MM.1S (cell line): Measurements from ENCODE around the gene ELMOD2.

Experiments used
- EZH2 ChIP-seq: fragments of 300-600 bp; sonication (generic); optimal IDR thresholded peaks from 2 replicates; pipeline ENCODE3; 2017; ENCODE audit warnings: low read depth, mild to moderate bottlenecking, antibody characterized with exemption, low read length, mixed read lengths
- TF ChIP-seq, protein P1 (sequence below): fragments of 300-600 bp; sonication (generic); IDR thresholded peaks from 2 replicates; pipeline ENCODE4 v1.5.1; 2016; ENCODE audit warnings: antibody characterized with exemption, low read length, mixed read lengths

DNA sequence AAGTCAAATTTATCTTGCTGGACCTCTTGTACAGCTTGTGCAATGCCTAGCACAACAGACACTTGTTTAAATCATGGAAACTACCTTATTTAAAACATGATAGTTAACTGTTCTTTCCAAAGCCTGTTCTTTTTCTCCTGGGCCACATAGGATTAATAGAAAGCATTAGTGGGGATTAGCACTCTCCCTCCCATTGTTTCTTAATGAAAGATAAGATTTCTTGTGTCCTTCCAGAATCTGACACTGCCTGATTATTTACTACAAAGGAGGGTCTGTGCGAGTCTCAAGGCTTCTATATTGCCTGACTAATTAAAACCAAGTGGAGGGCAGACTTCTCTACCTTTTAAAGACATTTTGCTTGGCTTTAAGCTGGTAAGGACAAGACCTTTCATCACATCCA is 8.5 kb upstream of the ELMOD2 start:
- TF ChIP-seq, protein P1, sequence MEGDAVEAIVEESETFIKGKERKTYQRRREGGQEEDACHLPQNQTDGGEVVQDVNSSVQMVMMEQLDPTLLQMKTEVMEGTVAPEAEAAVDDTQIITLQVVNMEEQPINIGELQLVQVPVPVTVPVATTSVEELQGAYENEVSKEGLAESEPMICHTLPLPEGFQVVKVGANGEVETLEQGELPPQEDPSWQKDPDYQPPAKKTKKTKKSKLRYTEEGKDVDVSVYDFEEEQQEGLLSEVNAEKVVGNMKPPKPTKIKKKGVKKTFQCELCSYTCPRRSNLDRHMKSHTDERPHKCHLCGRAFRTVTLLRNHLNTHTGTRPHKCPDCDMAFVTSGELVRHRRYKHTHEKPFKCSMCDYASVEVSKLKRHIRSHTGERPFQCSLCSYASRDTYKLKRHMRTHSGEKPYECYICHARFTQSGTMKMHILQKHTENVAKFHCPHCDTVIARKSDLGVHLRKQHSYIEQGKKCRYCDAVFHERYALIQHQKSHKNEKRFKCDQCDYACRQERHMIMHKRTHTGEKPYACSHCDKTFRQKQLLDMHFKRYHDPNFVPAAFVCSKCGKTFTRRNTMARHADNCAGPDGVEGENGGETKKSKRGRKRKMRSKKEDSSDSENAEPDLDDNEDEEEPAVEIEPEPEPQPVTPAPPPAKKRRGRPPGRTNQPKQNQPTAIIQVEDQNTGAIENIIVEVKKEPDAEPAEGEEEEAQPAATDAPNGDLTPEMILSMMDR = no peak
- TF ChIP-seq EZH2 = no peak
